Measurements from ENCODE around the gene TPMT.

DNA sequence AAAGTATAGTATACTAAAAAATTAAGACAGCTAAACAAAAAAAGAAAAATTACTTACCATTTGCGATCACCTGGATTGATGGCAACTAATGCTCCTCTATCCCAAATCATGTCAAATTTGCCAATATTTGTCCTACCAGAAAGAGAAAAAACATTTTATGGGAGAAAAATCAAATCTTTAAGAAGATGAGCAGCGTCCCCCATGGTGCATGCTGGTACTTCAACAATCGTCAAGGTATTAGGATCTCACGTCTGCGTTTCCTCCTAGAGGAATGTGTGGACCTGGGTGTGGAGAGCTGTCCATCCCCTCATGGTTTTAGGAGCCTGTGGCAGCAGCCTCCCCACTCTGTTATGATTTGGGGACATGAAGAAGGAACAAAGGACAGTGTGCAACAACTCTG, 16.0 kb downstream of the TPMT start:
- TF ChIP-seq, protein P1, sequence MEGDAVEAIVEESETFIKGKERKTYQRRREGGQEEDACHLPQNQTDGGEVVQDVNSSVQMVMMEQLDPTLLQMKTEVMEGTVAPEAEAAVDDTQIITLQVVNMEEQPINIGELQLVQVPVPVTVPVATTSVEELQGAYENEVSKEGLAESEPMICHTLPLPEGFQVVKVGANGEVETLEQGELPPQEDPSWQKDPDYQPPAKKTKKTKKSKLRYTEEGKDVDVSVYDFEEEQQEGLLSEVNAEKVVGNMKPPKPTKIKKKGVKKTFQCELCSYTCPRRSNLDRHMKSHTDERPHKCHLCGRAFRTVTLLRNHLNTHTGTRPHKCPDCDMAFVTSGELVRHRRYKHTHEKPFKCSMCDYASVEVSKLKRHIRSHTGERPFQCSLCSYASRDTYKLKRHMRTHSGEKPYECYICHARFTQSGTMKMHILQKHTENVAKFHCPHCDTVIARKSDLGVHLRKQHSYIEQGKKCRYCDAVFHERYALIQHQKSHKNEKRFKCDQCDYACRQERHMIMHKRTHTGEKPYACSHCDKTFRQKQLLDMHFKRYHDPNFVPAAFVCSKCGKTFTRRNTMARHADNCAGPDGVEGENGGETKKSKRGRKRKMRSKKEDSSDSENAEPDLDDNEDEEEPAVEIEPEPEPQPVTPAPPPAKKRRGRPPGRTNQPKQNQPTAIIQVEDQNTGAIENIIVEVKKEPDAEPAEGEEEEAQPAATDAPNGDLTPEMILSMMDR (IDR thresholded peaks at IDR 0.05): no peak
- no peak for TF ChIP-seq POLR2A (IDR thresholded peaks at IDR 0.05)
